Neural progenitor cell (in vitro differentiated cells): ENCODE data around the gene GFRA4. TPM values are rescaled to one million over a fixed set of nuclear protein-coding genes. Genes with fewer than 3 reads are reported as not detected.

ENCODE experiments used
- DNase-seq: peaks from one replicate; pipeline ENCODE4 v3.0.0-alpha.2; 2016; ENCODE audit warnings: low spot score
- H2AFZ ChIP-seq: fragments of 200-600 bp; sonication (generic); replicated peaks from 2 replicates; pipeline ENCODE4 v1.6.1; 2016; ENCODE audit warnings: antibody characterized with exemption
- H3F3A ChIP-seq: fragments of 200-600 bp; sonication (generic); 2 replicates; pipeline ENCODE4 v1.6.1; 2016; ENCODE audit warnings: antibody characterized with exemption, low read depth
- H3K27ac ChIP-seq: fragments of 200-600 bp; sonication (generic); 2 replicates; pipeline ENCODE4 v1.5.1; 2016; ENCODE audit warnings: mild to moderate bottlenecking
- H3K27me3 ChIP-seq: fragments of 200-600 bp; sonication (generic); 2 replicates; pipeline ENCODE4 v1.6.1; 2016; ENCODE audit warnings: mild to moderate bottlenecking, moderate library complexity
- H3K36me3 ChIP-seq: fragments of 200-600 bp; sonication (generic); 2 replicates; pipeline ENCODE4 v1.5.1; 2016
- H3K4me1 ChIP-seq: fragments of 200-600 bp; sonication (generic); 2 replicates; pipeline ENCODE4 v1.6.1; 2016; ENCODE audit warnings: mixed run types
- H3K4me2 ChIP-seq: fragments of 200-600 bp; sonication (generic); 2 replicates; pipeline ENCODE4 v1.6.1; 2016
- H3K4me3 ChIP-seq: fragments of 200-600 bp; sonication (generic); 2 replicates; pipeline ENCODE4 v1.5.1; 2016
- H3K79me2 ChIP-seq: fragments of 200-600 bp; sonication (generic); 2 replicates; pipeline ENCODE4 v1.6.1; 2016; ENCODE audit warnings: low read depth
- H3K9ac ChIP-seq: fragments of 200-600 bp; sonication (generic); 2 replicates; pipeline ENCODE4 v1.6.1; 2016
- H3K9me3 ChIP-seq: fragments of 200-600 bp; sonication (generic); 2 replicates; pipeline ENCODE4 v1.5.1; 2016; ENCODE audit warnings: low read depth
- H4K20me1 ChIP-seq: fragments of 200-600 bp; sonication (generic); 2 replicates; pipeline ENCODE4 v1.6.1; 2016; ENCODE audit warnings: low read depth
- H3K27ac Mint-ChIP-seq: 3 replicates; pipeline ENCODE4 v1.8.0; 2021; ENCODE audit warnings: mixed read lengths
- H3K27me3 Mint-ChIP-seq: 2 replicates; pipeline ENCODE4 v1.8.0; 2022; ENCODE audit warnings: low read depth, mild to moderate bottlenecking, inconsistent platforms, moderate library complexity, mixed read lengths; ENCODE audit not compliant: insufficient read depth
- H3K36me3 Mint-ChIP-seq: 3 replicates; pipeline ENCODE4 v1.8.0; 2021; ENCODE audit warnings: mixed read lengths
- H3K4me1 Mint-ChIP-seq: 3 replicates; pipeline ENCODE4 v1.8.0; 2021; ENCODE audit warnings: mixed read lengths
- H3K4me3 Mint-ChIP-seq: 3 replicates; pipeline ENCODE4 v1.8.0; 2021; ENCODE audit warnings: mild to moderate bottlenecking, moderate library complexity, mixed read lengths
- H3K9me3 Mint-ChIP-seq: 3 replicates; pipeline ENCODE4 v1.8.0; 2020; ENCODE audit warnings: mixed read lengths
- CTCF ChIP-seq: fragments of 200-600 bp; sonication (generic); IDR thresholded peaks from 2 replicates; pipeline ENCODE4 v1.5.1; 2017; ENCODE audit warnings: antibody characterized with exemption, mild to moderate bottlenecking
- EZH2 ChIP-seq: fragments of 200-600 bp; sonication (generic); IDR thresholded peaks from 2 replicates; pipeline ENCODE4 v1.6.1; 2017; ENCODE audit warnings: antibody characterized with exemption, mild to moderate bottlenecking, moderate library complexity
- EZH2phosphoT487 ChIP-seq: fragments of 200-600 bp; sonication (generic); IDR thresholded peaks from 2 replicates; pipeline ENCODE4 v1.6.1; 2017; ENCODE audit warnings: antibody characterized with exemption
- total RNA-seq: library from RNA; depleted of rRNA; stranded (reverse); fragments of >200 nt; gene quantifications from 2 replicates; pipeline ENCODE4 v1.2.3, GENCODE V29; 2015; ENCODE audit warnings: low replicate concordance

Gene GFRA4
- total RNA-seq, 1 donor from 2014 or later = not detected

DNA sequence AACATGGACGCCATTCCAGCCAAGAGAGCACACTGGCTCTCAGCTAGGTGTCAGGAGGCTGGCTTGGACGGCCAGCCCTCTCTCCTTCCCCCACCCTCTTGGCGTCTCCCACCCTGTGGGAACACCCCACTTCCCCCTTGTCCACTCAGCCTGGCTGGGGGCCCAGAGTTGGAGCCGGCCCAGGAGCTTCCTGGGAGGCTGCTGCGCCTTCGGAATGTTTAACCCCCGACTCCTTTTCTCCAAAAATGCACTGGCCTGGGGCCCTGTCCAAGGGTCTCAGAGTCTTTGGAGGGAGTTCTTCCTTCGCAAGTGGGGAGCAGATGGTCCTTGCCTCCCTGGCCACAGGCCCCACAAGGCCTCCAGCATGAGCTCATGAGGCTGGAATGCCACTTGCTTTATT is 14.5 kb upstream of the GFRA4 start:
- Histone ChIP-seq H3K9me3 (no peaks in the 10 kb centered on the region), H3K79me2 (no peaks in the 10 kb centered on the region), H3K9ac (no peak overlapping the region), H3K36me3 (no peaks in the 10 kb centered on the region), H4K20me1 (no peaks in the 10 kb centered on the region), H2AFZ (no peak overlapping the region), H3F3A (peaks cover 15% of the 10 kb centered on the region), H3K4me2 (no peak overlapping the region), H3K4me1 (peaks cover 19% of the 10 kb centered on the region), H3K4me3 (no peak overlapping the region), H3K27me3 (peaks cover 31% of the 10 kb centered on the region), H3K27ac (no peak overlapping the region)
- H3K9me3 Mint-ChIP-seq = no peaks in the 10 kb centered on the region
- DNase-seq = no peak
- peaks cover 21% of the 10 kb centered on the region for H3K27me3 Mint-ChIP-seq
- H3K27ac Mint-ChIP-seq = peak overlapping the region; percentile 74
- no peak overlapping the region for H3K4me3 Mint-ChIP-seq
- no peaks in the 10 kb centered on the region for H3K36me3 Mint-ChIP-seq
- TF ChIP-seq EZH2 (no peak), CTCF (no peak), EZH2phosphoT487 (no peak)
- H3K4me1 Mint-ChIP-seq = peaks cover 22% of the 10 kb centered on the region

- H3K27me3 ChIP-seq = peaks cover 33% of the 10 kb centered on the region
Observed at GRCh38 chr20:3674995-3675900, 12.0 kb upstream of the GFRA4 start.

DNA sequence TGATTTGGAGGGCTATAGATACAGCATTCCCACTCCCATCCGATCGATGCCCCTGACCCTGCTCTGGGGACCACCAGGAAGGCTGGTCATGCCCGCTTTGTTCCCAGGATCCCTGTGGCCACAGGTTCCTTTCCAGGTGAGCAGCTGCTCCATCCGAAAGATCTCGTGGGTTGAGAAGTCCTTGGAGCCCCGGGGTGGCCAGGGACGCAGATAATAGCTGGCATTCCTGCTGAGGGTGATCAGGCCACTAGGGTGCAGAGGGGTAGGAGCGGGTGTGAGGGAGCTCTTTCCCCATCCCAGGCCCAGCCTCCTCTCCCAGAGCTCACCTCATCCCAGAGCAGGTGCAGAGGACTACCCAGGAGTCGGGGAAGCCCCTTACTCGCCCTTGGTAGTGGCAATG is 11.2 kb upstream of the GFRA4 start:
- Histone ChIP-seq H3K9me3 (no peaks in the 10 kb centered on the region), H3K4me2 (no peak overlapping the region), H3F3A (no peaks in the 10 kb centered on the region), H3K27ac (no peak overlapping the region), H2AFZ (no peak overlapping the region), H3K4me1 (no peaks in the 10 kb centered on the region), H3K79me2 (no peaks in the 10 kb centered on the region), H3K27me3 (peaks cover 33% of the 10 kb centered on the region), H4K20me1 (no peaks in the 10 kb centered on the region), H3K4me3 (no peak overlapping the region), H3K36me3 (no peaks in the 10 kb centered on the region), H3K9ac (no peak overlapping the region)
- DNase-seq = no peak
- Mint-ChIP-seq H3K27ac (no peak overlapping the region), H3K4me3 (no peak overlapping the region), H3K9me3 (no peaks in the 10 kb centered on the region), H3K36me3 (no peaks in the 10 kb centered on the region), H3K4me1 (peaks cover 15% of the 10 kb centered on the region), H3K27me3 (peaks cover 20% of the 10 kb centered on the region)
- TF ChIP-seq CTCF = no peak
- TF ChIP-seq EZH2 = no peak
- no peak for TF ChIP-seq EZH2phosphoT487

More at GRCh38 chr20:3674995-3675900, 12.0 kb upstream of the GFRA4 start:
- Histone ChIP-seq H3K79me2 (no peaks in the 10 kb centered on the region), H3K4me3 (no peak overlapping the region), H3K4me1 (peaks cover under 1% of the 10 kb centered on the region), H3F3A (no peaks in the 10 kb centered on the region), H3K36me3 (no peaks in the 10 kb centered on the region), H2AFZ (no peak overlapping the region), H3K27ac (no peak overlapping the region), H4K20me1 (no peaks in the 10 kb centered on the region), H3K4me2 (no peak overlapping the region), H3K9ac (no peak overlapping the region), H3K9me3 (no peaks in the 10 kb centered on the region)
- no peaks in the 10 kb centered on the region for H3K9me3 Mint-ChIP-seq
- no peak overlapping the region for H3K4me3 Mint-ChIP-seq
- TF ChIP-seq EZH2phosphoT487 = no peak
- no peak for TF ChIP-seq EZH2
- no peak for TF ChIP-seq CTCF
- no peaks in the 10 kb centered on the region for H3K36me3 Mint-ChIP-seq
- no peak overlapping the region for H3K27ac Mint-ChIP-seq
- no peak for DNase-seq
- peaks cover 16% of the 10 kb centered on the region for H3K27me3 Mint-ChIP-seq
- peaks cover 18% of the 10 kb centered on the region for H3K4me1 Mint-ChIP-seq
